SK-N-DZ (cell line): Measurements from ENCODE around the gene COASY.
A peak's percentile ranks its signal among the peaks of the same experiment; 100 is the strongest.
"Not testable (repeated sequence)": the region's sequence is repeated elsewhere in the genome, so short reads cannot be mapped to it uniquely, and the experiment has no call there.

Experiments
- DNase-seq: peaks from one replicate; pipeline ENCODE4 v3.0.0-alpha.2; 2015; ENCODE audit warnings: low spot score

The COASY gene

GRCh38 chr17:42553161-42553818, 8.7 kb upstream of the COASY start:
- peak; percentile 47 for DNase-seq

GRCh38 chr17:42553866-42554249, 8.1 kb upstream of the COASY start:
- no peak for DNase-seq

- peak; percentile 91 for DNase-seq
Observed at GRCh38 chr17:42554250-42555121, 7.5 kb upstream of the COASY start.

GRCh38 chr17:42555122-42555622, 6.8 kb upstream of the COASY start:
- no peak for DNase-seq

- DNase-seq = not testable (repeated sequence)
Observed at GRCh38 chr17:42555961-42556617, 5.9 kb upstream of the COASY start.

- DNase-seq = no peak
Observed at GRCh38 chr17:42559075-42559474, 2.9 kb upstream of the COASY start.

- peak; percentile 53 for DNase-seq
Observed at GRCh38 chr17:42560246-42560645, 1.7 kb upstream of the COASY start.

GRCh38 chr17:42562388-42563142, 617 bp downstream of the COASY start:
- DNase-seq = no peak

GRCh38 chr17:42563143-42563509, 1.2 kb downstream of the COASY start:
- DNase-seq = no peak

- no peak for DNase-seq
Observed at GRCh38 chr17:42563543-42563942, 1.6 kb downstream of the COASY start.

GRCh38 chr17:42563950-42564349, 2.0 kb downstream of the COASY start:
- no peak for DNase-seq

GRCh38 chr17:42564815-42565522, 3.0 kb downstream of the COASY start:
- no peak for DNase-seq

- no peak for DNase-seq
Observed at GRCh38 chr17:42565523-42566214, 3.7 kb downstream of the COASY start.

GRCh38 chr17:42566215-42566882, 4.4 kb downstream of the COASY start:
- DNase-seq = no peak

- DNase-seq = peak; percentile 94
Observed at GRCh38 chr17:42566883-42567573, 5.1 kb downstream of the COASY start, which contains the start of gene MLX. MLX (plus strand) TSS chr17:42567100; CDS start chr17:42567125, 25 bp downstream.

GRCh38 chr17:42568341-42569111, 6.6 kb downstream of the COASY start:
- DNase-seq = no peak

- DNase-seq = no peak
Observed at GRCh38 chr17:42571435-42572225, 9.7 kb downstream of the COASY start.
